Sigmoid colon (tissue), 4 donors: ENCODE results near the gene TMEM106C.

Experiments
- EP300 ChIP-seq, 4 donors: sonication (generic); formaldehyde crosslinking; IDR thresholded peaks; one replicate each; pipeline ENCODE4 v1.6.1; 2017; ENCODE audit warnings: antibody characterized with exemption in 4 of 4
- POLR2A ChIP-seq, 2 donors: fragments of 450-650 bp; IDR thresholded peaks; one replicate each; pipeline ENCODE4 v1.6.1; 2016; ENCODE audit warnings: antibody characterized with exemption in 2 of 2, mild to moderate bottlenecking in 2 of 2, moderate library complexity in 2 of 2
- TF ChIP-seq, protein P1 (sequence below), 4 experiments: fragments of 450-650 bp in 3 of 4; fragments of 200-600 bp in 1 of 4; IDR thresholded peaks; one replicate each; pipeline ENCODE4 v1.5.1; 2016 to 2019; ENCODE audit warnings: antibody characterized with exemption in 4 of 4, mild to moderate bottlenecking in 3 of 4, moderate library complexity in 2 of 4

GRCh38 chr12:47955059-47955458 is 8.3 kb upstream of the TMEM106C start:
- TF ChIP-seq EP300 (IDR thresholded peaks at IDR 0.05) (no peak), POLR2A (IDR thresholded peaks at IDR 0.05) (no peak)
- TF ChIP-seq, protein P1, sequence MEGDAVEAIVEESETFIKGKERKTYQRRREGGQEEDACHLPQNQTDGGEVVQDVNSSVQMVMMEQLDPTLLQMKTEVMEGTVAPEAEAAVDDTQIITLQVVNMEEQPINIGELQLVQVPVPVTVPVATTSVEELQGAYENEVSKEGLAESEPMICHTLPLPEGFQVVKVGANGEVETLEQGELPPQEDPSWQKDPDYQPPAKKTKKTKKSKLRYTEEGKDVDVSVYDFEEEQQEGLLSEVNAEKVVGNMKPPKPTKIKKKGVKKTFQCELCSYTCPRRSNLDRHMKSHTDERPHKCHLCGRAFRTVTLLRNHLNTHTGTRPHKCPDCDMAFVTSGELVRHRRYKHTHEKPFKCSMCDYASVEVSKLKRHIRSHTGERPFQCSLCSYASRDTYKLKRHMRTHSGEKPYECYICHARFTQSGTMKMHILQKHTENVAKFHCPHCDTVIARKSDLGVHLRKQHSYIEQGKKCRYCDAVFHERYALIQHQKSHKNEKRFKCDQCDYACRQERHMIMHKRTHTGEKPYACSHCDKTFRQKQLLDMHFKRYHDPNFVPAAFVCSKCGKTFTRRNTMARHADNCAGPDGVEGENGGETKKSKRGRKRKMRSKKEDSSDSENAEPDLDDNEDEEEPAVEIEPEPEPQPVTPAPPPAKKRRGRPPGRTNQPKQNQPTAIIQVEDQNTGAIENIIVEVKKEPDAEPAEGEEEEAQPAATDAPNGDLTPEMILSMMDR (IDR thresholded peaks at IDR 0.05) = no peak
